NCI-H2227 treated with DMSO at 0.1 percent for 48 hours (cell line): ENCODE results near the gene LRRC74B.
"Not testable (repeated sequence)": the region's sequence is repeated elsewhere in the genome, so short reads cannot be mapped to it uniquely, and the experiment has no call there.

Experiments
- DNase-seq: peaks from one replicate; lab custom pipeline; 2025; lab: John Stamatoyannopoulos, UW

The LRRC74B gene

GRCh38 chr22:21031545-21032036 lies 14.2 kb upstream of the LRRC74B start:
- no peak for DNase-seq

DNA sequence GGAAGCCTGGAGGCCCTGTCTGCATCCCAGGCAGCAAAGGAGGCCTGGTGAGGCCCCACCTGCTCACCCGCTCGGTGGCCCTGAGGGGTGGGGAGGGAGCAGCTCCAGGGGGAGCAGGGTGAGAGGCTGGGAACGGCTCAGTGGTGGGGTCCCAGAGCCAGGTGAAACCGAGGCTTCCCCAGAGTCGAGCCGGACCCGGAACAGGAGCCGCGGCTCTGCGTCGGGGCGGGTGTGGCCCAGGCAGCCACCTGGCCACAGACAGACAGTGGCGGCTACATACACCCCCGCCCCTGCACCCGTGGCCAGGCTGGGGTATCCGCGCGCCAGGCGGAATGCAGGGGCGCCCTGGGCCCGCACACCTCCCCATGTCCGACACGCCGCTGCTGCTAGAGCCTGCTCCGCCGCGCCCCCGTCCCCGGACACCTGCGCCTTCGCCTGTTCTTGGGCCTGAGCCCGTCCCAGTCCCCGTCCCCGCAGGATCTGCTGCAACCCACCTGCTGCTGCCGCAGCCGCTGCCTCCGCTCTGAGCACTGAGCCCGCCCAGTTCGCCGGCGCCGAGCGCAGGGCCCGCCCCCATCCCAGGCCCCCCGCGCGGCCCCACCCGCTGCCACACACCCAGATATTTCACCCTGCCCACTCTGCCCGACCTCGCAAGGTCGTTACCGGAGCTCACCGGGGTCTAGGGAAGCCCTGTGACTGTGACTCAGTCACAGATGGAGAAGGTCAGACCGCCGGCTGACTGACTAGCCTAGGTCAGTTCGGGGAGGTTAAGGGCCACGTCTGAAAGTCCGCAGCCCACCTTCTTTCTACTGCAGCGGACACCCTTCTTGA lies 13.5 kb upstream of the LRRC74B start, which contains the start of gene SLC7A4:
Gene SLC7A4, minus strand, starts transcription at position 525 of the 831 bp plus-strand sequence. CDS start 749 bp downstream, outside the sequence.
- peak; percentile 32 for DNase-seq

DNA sequence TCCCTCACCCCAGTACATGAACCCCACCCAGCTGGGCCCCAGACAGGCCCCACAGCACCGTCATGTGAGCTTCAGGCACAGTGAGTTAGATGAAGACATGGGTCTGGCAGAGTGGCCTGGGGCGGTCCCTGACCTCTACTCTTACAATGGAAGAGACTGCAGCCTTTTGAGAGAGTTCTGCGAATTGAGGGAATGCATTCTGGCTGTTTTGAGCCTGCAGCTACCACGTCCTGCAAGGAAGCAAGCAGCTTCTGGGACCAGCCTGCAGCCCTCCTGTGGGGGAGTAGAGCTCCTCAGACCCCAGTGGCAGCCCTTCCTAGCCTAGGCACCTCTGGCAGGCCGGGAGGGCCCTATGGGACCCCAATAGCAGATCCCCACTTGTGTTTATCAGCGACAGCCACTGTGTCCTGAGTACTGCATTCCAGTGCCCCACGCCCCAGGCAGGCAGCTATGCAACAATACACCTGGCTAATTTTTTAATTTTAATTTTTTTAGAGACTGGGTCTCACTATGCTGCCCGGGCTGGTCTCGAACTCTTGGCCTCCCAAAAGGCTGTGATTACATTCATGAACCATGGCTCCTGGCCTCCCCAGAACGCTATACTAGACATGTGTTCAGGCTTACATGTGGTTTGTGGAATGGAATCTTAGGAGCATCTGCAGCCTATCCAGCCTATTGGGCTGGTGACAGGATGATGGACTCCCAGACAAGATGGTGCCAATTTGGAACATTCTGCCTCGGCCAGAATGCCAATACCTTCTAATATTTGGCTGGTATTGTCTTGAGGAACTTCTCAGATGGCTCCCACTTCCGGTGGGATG lies 12.7 kb upstream of the LRRC74B start:
- DNase-seq = no peak

DNA sequence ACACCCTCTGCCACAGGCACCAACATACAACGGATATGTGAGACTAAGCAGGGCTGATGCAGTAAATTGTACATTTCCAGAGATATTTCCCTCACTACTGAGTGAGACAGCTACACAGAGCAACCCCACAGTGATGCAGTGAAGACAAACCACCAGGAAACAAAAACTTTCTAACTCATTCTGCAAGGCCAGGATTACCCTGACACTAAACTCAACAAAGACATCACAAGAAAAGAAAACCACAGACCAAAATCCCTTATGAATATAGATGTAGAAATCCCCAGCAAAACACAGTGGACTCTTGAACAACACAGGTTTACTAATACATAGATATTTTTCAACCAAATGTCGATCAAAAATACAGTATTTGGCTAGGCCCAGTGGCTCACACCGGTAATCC lies 11.9 kb upstream of the LRRC74B start:
- no peak for DNase-seq

- DNase-seq = no peak
Measured at GRCh38 chr22:21034989-21035388, 10.8 kb upstream of the LRRC74B start.

DNA sequence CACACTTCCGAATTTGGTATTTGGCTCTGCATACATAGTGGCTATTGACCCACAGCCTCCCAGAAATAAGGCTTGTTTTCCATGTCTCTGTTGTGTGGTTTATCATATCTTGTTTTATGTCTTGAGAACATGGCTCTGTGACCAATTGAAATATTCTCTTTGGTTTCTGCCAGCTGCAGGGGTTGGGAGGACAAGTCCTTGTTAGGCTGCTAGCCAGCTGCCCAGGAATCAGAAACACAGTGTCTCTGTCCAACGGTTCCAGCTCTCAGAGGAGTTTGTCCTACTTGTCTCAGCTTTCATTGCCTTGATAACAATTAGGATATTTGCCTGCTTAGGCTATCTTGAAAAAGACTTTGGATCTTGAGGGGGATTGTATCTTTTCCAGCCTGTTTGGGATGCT lies 7.3 kb upstream of the LRRC74B start:
- DNase-seq = no peak

GRCh38 chr22:21039158-21039557 lies 6.6 kb upstream of the LRRC74B start:
- DNase-seq = not testable (repeated sequence)

- no peak for DNase-seq
Measured at GRCh38 chr22:21041937-21042336, 3.8 kb upstream of the LRRC74B start.

GRCh38 chr22:21042978-21043859 lies 2.5 kb upstream of the LRRC74B start:
- no peak for DNase-seq

GRCh38 chr22:21043860-21044535 lies 1.7 kb upstream of the LRRC74B start:
- no peak for DNase-seq

- DNase-seq = peak; percentile 44
Measured at GRCh38 chr22:21044931-21045584, 688 bp upstream of the LRRC74B start.

- no peak for DNase-seq
Measured at GRCh38 chr22:21047035-21047661, 1.4 kb downstream of the LRRC74B start.

- no peak for DNase-seq
Measured at GRCh38 chr22:21047730-21048129, 2.0 kb downstream of the LRRC74B start.

GRCh38 chr22:21048448-21048847 lies 2.7 kb downstream of the LRRC74B start:
- not testable (repeated sequence) for DNase-seq

DNA sequence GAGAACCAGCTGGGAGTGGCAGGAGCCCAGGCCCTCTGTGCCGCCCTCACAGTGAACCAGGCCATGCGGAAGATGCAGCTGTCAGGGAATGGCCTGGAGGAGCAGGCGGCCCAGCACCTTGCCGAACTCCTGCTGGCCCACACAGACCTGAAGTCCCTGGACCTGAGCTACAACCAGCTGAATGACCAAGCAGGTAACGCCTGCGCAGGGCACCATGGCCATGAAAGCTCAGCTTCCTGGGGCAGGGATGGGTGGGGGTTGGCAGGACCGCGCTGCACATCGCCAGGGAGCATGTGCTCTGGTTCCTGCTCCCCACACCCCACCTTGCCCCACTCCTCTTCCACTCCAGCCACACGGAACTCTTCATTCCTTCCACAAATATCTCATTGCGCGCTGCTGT lies 3.2 kb downstream of the LRRC74B start:
- not testable (repeated sequence) for DNase-seq

GRCh38 chr22:21051145-21051830 lies 5.5 kb downstream of the LRRC74B start:
- DNase-seq = no peak

GRCh38 chr22:21051831-21052400 lies 6.2 kb downstream of the LRRC74B start:
- no peak for DNase-seq

GRCh38 chr22:21052715-21053459 lies 7.1 kb downstream of the LRRC74B start:
- no peak for DNase-seq
